Activated naive CD4-positive, alpha-beta T cell treated with anti-CD3 and anti-CD28 coated beads, Interleukin-2, amount 10 ng/mL, durations not matched to agents 7 days and 5 days (primary cell): ENCODE results near the gene COG5.
A peak's percentile ranks its signal among the peaks of the same experiment; 100 is the strongest.

Experiments
- CTCF ChIA-PET: fragments of 350-600 bp; sonication (Branson Sonifier 250); formaldehyde crosslinking; loops from one replicate; lab custom pipeline; 2021; ENCODE audit warnings: antibody characterized with exemption; lab: Charles Lee
- DNase-seq: peaks from one replicate; pipeline ENCODE4 v3.0.0-alpha.2; 2020
- H3K27ac Mint-ChIP-seq: one replicate; pipeline ENCODE4 v1.8.0; 2021; ENCODE audit warnings: mild to moderate bottlenecking, moderate library complexity, mixed read lengths
- H3K27me3 Mint-ChIP-seq: one replicate; pipeline ENCODE4 v1.8.0; 2021; ENCODE audit warnings: mild to moderate bottlenecking, mixed read lengths
- H3K36me3 Mint-ChIP-seq: one replicate; pipeline ENCODE4 v1.8.0; 2021; ENCODE audit warnings: mixed read lengths
- H3K4me1 Mint-ChIP-seq: one replicate; pipeline ENCODE4 v1.8.0; 2021; ENCODE audit warnings: mixed read lengths
- H3K4me3 Mint-ChIP-seq: one replicate; pipeline ENCODE4 v1.8.0; 2021; ENCODE audit warnings: mild to moderate bottlenecking, moderate library complexity, mixed read lengths
- H3K9me3 Mint-ChIP-seq: one replicate; pipeline ENCODE4 v1.8.0; 2021; ENCODE audit warnings: mixed read lengths

Gene COG5

DNA sequence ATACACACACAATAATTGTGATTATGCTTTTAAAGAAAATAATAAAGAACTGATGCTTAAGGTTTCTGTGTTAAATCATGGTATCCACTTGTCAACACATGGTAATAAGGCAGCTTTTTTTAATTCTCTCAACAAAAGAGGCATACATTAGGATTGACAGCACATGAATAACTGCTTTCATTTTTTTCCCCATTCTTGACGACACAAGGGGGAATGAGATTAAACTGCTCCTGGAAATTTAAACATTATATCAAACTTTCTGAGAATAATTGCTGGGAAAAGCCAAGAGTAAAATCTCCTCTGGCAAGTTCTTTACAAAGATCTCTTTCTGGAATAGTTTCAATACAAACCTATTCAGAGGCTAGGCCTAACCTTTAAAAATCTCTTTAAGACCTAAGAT lies 192.9 kb downstream of the COG5 start:
- CTCF ChIA-PET: no interaction called here
- H3K27ac Mint-ChIP-seq: no peak overlapping the region
- no peak overlapping the region for H3K4me3 Mint-ChIP-seq
- H3K9me3 Mint-ChIP-seq: no peaks in the 10 kb centered on the region
- no peaks in the 10 kb centered on the region for H3K27me3 Mint-ChIP-seq
- H3K36me3 Mint-ChIP-seq: no peaks in the 10 kb centered on the region
- no peak for DNase-seq
- no peaks in the 10 kb centered on the region for H3K4me1 Mint-ChIP-seq

DNA sequence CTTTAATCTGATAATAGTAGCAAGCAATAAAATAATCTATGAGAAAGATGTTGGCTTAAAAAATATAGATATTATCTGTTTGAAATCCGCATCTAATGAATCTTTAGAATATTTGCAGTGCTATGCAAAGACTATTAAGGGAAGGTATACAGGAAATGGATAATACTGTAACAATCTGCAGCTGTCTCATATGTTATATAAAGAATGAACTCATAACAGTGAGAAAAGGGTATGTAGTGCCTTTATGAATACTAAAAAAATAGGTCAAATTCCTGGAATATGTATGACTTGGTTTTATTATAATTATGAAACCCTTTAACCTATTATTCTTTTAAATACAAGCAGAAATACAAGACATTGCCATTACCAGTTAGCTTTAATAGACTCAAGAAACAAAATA lies 198.9 kb downstream of the COG5 start:
- Mint-ChIP-seq H3K27me3 (no peaks in the 10 kb centered on the region), H3K4me3 (no peak overlapping the region), H3K9me3 (peaks cover 10% of the 10 kb centered on the region), H3K4me1 (no peaks in the 10 kb centered on the region), H3K27ac (no peak overlapping the region), H3K36me3 (peaks cover 22% of the 10 kb centered on the region)
- DNase-seq: no peak
- CTCF ChIA-PET: no interaction called here

DNA sequence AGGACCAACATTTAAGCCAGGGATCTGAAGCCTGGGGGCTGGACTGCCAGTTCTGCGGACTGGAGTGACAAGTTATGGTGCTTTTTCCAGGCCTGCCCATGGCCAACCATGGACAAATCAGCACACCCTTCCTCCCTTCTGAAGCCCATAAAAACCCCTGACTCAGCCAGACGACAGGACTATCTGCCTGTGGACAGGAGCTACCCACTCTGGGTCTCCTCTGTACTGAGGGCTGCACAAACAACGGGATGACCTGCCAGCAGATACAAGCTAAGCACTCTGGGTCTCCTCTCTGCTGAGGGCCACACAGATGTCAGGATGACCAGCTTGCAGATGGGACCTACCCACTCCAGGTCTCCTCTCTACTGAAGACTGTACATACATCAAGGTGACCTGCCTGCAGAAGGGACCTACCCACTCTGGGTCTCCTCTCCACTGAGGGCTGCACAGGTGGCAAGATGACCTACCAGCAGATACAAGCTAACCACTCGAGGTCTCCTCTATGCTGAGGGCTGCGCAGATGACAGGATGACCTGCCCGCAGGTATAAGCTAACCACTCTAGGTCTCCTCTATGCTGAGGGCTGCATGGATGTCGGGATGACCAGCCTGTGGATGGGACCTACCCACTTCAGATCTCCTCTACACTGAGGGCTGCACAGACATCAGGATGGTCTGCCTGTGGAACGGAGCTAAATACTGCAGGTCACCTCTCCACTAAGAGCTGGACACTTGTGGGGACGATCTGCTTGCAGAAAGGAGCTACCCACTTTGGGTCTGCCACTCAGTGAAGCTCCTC lies 204.0 kb downstream of the COG5 start:
- peaks cover 14% of the 10 kb centered on the region for H3K9me3 Mint-ChIP-seq
- no peak overlapping the region for H3K27ac Mint-ChIP-seq
- CTCF ChIA-PET: no interaction called here
- H3K36me3 Mint-ChIP-seq: peaks cover 38% of the 10 kb centered on the region
- H3K27me3 Mint-ChIP-seq: no peaks in the 10 kb centered on the region
- no peak overlapping the region for H3K4me3 Mint-ChIP-seq
- no peak for DNase-seq
- no peaks in the 10 kb centered on the region for H3K4me1 Mint-ChIP-seq

DNA sequence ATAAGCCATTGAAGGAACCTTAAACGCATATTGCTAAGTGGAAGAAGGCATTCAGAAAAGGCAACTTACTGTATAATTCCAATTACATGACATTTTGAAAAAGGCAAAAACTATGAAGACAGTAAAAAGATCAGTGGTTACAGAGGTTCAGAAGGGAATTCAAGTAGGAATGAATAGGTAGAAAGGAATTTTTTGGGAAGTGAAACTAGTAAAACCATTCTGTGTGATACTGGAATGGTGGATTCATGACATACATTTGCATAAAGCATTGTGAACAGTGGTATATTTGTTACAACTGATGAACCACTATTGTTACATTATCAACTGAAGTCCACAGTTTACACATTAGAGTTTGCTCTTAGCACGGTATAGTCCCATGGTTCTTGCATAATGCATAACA lies 208.1 kb downstream of the COG5 start:
- H3K9me3 Mint-ChIP-seq: peaks cover 12% of the 10 kb centered on the region
- CTCF ChIA-PET: no interaction called here
- H3K4me3 Mint-ChIP-seq: no peak overlapping the region
- H3K27me3 Mint-ChIP-seq: no peaks in the 10 kb centered on the region
- peaks cover 25% of the 10 kb centered on the region for H3K36me3 Mint-ChIP-seq
- no peak overlapping the region for H3K27ac Mint-ChIP-seq
- no peaks in the 10 kb centered on the region for H3K4me1 Mint-ChIP-seq
- no peak for DNase-seq

DNA sequence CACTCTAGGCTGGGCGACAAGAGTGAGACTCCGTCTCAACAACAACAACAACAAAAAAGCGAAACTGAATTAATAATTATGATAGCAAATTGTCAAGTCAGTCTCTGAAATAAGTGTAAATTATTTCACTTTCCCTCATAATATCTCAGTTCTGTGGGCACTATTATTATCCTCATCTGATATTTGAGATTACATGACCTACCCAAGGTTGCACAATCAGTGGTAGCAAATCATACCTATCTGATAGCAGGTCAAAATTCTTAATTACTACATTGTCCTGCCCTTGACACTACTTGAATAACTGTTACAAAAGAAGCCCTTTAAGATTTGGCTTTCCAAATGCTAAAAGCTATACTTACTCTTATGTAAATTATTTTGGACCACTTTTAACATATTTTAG lies 209.1 kb downstream of the COG5 start:
- Mint-ChIP-seq H3K9me3 (peaks cover 2% of the 10 kb centered on the region), H3K4me1 (no peaks in the 10 kb centered on the region), H3K4me3 (no peak overlapping the region), H3K36me3 (peaks cover 15% of the 10 kb centered on the region), H3K27me3 (no peaks in the 10 kb centered on the region), H3K27ac (no peak overlapping the region)
- CTCF ChIA-PET: no interaction called here
- DNase-seq: no peak

DNA sequence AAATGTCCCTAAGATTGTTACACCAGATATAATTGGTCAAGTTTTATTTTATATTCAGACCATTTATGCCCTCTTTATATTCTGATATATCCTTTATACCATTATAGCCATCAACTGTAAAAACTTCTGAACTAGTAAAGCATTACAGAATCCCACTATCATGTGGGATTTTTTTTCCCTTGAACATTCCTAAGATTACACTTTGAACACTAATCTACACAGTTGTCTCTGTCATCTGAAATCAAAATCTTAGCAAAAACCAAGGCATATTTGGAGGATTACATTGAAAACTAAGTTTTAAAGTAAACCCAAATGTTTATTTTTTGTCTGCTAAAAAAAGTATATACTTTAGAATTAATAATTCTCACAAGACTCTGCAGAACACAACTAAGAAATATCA lies 210.0 kb downstream of the COG5 start:
- CTCF ChIA-PET: no interaction called here

DNA sequence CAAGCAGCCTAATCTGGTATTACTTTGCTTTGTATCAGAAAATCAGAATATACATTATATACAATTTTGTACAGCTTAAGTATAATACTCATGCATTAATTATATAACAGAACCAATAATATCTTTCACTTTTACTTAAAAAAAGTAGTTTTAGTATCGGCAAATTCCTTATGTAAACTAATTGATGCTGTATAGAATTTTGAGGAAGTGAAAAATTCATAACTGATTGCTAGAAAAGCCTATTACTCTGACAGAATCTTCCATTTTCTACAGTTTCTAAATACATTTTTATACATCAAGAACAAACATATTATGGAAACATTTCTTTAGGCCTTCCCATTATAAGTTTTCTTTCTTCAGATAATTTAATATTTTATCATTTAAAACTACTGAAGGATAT lies 217.8 kb downstream of the COG5 start:
- no peaks in the 10 kb centered on the region for H3K36me3 Mint-ChIP-seq
- no peaks in the 10 kb centered on the region for H3K9me3 Mint-ChIP-seq
- H3K4me3 Mint-ChIP-seq: no peak overlapping the region
- no peaks in the 10 kb centered on the region for H3K27me3 Mint-ChIP-seq
- DNase-seq: no peak
- no peak overlapping the region for H3K27ac Mint-ChIP-seq
- CTCF ChIA-PET: no interaction called here
- H3K4me1 Mint-ChIP-seq: no peaks in the 10 kb centered on the region

More for the DNA sequence above, 210.0 kb downstream of the COG5 start:
- Mint-ChIP-seq H3K4me1 (no peaks in the 10 kb centered on the region), H3K27ac (no peak overlapping the region), H3K9me3 (no peaks in the 10 kb centered on the region), H3K4me3 (no peak overlapping the region), H3K36me3 (peaks cover 9% of the 10 kb centered on the region), H3K27me3 (no peaks in the 10 kb centered on the region)
- no peak for DNase-seq

DNA sequence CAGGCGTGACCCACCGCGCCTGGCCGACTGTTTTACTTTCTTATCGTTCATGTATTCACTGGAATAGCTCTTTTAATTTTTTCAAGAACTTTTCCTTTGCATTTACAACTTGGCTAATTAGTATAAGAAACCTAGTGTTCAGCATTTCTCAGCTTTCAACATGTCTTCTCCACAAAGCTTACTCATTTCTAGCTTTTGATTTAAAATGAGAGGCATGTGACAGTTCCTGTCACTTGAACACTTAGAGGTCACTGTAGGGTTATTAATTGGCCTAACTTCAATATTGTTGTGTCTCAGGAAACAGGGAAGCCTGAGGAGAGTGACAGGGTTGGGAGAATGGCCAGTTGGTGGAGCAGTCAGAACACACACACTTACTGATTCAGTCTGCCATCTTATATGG lies 218.9 kb downstream of the COG5 start:
- CTCF ChIA-PET: no interaction called here
- Mint-ChIP-seq H3K9me3 (no peaks in the 10 kb centered on the region), H3K27ac (no peak overlapping the region), H3K4me1 (no peaks in the 10 kb centered on the region), H3K4me3 (no peak overlapping the region), H3K27me3 (no peaks in the 10 kb centered on the region), H3K36me3 (no peaks in the 10 kb centered on the region)
- no peak for DNase-seq

DNA sequence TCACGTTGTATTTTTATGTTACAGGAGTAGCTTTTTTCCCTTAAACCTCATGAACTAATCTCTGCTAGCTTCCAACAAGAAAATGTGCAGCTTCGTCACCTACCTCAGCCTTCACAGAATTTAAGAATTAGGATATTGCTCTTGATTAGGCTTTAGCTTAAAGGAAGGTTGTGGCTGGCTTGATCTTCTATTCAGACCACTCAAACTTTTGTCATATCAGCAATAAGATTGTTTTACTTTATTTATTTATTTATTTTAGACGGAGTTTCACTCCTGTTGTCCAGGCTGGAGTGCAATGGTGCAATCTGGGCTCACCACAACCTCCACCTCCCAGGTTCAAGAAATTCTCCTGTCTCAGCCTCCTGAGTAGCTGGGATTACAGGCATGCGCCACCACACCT lies 219.4 kb downstream of the COG5 start:
- CTCF ChIA-PET: no interaction called here
- H3K27me3 Mint-ChIP-seq: no peaks in the 10 kb centered on the region
- H3K4me1 Mint-ChIP-seq: no peaks in the 10 kb centered on the region
- H3K36me3 Mint-ChIP-seq: no peaks in the 10 kb centered on the region
- DNase-seq: no peak
- no peak overlapping the region for H3K4me3 Mint-ChIP-seq
- H3K9me3 Mint-ChIP-seq: no peaks in the 10 kb centered on the region
- no peak overlapping the region for H3K27ac Mint-ChIP-seq

DNA sequence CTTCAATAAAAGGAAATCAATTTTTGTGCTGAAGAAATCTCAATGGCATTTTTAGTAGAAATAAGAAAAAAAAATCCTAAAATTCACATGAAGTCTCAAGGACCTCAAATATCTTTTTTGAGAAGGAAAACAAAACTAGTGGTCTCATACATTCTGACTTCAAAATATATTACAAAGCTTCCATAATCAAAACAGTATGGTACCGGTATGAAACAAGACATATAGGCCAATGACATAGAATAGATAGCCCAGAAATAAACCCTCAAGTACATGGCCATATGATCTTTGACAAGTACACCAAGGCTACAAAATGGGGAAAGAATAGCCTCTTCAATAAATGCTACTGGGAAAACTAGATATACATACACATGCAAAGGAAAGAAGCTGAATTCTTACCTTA lies 225.6 kb downstream of the COG5 start:
- no peak overlapping the region for H3K4me3 Mint-ChIP-seq
- no peak for DNase-seq
- H3K4me1 Mint-ChIP-seq: peaks cover 2% of the 10 kb centered on the region
- CTCF ChIA-PET: no interaction called here
- H3K27ac Mint-ChIP-seq: no peak overlapping the region
- no peaks in the 10 kb centered on the region for H3K36me3 Mint-ChIP-seq
- no peaks in the 10 kb centered on the region for H3K27me3 Mint-ChIP-seq
- H3K9me3 Mint-ChIP-seq: peaks cover 4% of the 10 kb centered on the region

DNA sequence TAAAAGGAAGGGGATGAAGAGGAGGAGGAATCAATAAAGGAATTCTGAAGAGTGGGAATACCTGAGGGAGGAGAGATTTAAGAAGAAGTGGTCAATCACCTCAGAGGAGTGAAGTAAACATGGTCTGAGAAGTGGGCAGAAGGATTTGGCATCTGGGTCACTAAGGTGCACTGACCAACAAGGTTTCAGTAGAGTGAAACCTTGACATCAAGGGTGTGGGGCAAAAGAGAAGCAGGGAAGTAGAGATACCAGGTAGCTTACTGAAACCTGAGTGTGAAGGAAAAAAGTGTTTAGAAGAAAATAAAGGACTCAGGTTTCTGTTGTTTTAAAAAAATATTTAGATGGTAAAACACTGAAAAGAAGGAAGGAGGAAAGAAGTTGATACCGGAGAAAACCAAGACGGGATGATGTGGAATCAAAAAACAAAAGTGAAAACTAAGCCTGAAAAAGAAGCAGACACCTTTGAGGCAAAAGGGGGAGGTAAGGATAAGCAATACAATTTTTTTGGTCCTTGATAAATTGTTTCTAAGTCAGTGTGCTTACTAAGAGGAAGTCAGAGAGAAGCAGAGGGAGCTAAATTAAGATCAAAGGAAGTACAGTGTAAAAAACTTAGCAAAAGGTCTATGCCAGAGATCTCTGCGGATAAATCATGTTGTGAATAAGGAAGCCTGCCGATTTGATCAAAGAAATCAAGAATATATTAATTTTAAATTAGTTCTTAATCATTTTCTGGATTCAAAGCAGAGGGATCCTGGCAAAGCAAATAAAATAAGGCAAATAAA lies 231.0 kb downstream of the COG5 start:
- H3K36me3 Mint-ChIP-seq: no peaks in the 10 kb centered on the region
- H3K4me1 Mint-ChIP-seq: peaks cover 12% of the 10 kb centered on the region
- no peaks in the 10 kb centered on the region for H3K9me3 Mint-ChIP-seq
- no peak overlapping the region for H3K4me3 Mint-ChIP-seq
- no peak for DNase-seq
- no peaks in the 10 kb centered on the region for H3K27me3 Mint-ChIP-seq
- CTCF ChIA-PET: interaction anchor here (1.2 kb wide), 1 partner anchor 42 kb away, joined by 3 read pairs; no protein-coding TSS in a partner anchor
- H3K27ac Mint-ChIP-seq: peak overlapping the region; percentile 20

DNA sequence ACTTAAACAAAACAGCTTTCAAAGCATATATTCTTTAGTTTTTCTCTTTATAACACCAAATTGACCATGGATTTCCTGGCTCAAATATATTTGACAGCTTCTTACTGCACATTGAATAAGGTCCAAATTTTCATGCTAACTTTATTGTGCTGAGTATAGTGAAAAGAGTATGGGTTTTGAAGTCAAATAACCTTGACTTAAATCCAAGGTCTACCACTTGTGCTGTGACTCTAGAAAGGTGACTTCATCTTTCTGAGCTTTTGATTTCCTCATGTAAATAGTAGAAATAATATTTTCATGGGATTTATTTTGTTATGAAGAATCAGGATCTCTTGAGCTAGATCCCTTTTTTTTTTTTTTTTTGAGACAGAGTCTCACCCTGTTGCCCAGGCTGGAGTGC lies 233.2 kb downstream of the COG5 start:
- Mint-ChIP-seq H3K36me3 (no peaks in the 10 kb centered on the region), H3K4me3 (no peak overlapping the region), H3K27me3 (no peaks in the 10 kb centered on the region), H3K4me1 (peaks cover 12% of the 10 kb centered on the region), H3K9me3 (no peaks in the 10 kb centered on the region), H3K27ac (no peak overlapping the region)
- CTCF ChIA-PET: no interaction called here
- no peak for DNase-seq

DNA sequence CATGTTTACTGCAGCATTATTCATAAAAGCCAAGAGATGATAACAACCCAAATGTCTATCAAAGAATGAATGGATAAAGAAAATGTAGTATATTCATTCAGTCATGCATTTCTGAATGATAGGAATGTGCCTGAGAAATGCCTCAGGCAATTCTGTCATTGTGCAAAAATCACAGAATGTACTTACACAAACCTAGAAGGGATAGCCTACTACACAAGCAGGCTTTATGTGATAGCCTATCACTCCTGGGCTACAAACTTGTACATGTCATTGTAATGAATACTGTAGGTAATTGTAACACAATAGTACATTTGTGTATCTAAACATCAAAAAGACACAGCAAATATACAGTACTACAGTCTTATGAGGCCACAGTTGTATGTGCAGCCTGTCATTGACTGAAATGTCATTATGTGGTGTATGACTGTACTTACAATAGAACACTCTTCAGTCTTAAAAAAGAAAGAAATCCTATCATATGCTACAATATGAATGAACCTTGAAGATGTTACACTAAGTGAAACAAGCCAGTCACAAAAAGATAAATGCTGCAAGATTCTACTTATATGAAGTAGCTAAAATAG lies 235.6 kb downstream of the COG5 start:
- CTCF ChIA-PET: no interaction called here
- Mint-ChIP-seq H3K9me3 (no peaks in the 10 kb centered on the region), H3K27ac (no peak overlapping the region), H3K27me3 (no peaks in the 10 kb centered on the region), H3K4me3 (no peak overlapping the region), H3K36me3 (no peaks in the 10 kb centered on the region), H3K4me1 (peaks cover 10% of the 10 kb centered on the region)
- DNase-seq: no peak

DNA sequence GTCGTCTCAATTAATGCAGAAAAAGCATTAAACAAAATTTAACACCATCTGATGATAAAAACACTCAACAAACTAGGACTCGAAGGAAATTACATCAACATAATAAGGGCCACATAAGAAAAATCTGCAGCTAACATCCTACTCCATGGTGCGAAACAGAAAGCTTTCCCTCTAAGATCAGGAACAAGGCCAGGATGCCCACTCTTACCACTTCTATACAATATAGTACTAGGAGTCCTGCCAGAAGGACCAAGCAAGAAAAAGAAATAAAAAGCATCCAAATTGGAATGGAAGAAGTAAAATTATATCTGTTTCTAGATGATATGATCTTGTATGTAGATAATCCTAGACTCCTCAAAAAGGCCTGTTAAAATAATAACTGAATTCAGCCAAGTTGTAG lies 237.7 kb downstream of the COG5 start:
- no peaks in the 10 kb centered on the region for H3K4me1 Mint-ChIP-seq
- CTCF ChIA-PET: no interaction called here

DNA sequence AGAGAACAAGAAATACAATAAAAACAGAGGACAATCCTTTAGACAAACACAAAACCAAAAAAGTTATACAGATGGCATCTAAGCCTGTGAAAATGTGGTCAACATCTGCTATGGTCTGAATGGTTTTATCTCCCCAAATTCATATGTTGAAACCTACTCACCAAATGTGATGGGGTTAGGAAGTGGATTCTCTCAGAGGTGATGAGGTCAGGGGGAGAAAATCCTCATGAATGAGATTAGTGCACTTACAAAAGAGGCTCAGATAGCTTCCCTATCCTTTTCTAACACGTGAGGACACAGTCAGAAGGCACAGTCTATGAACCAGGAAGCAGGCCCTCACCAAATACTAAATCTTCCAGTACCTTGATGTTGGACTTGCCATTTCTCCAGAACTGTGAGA lies 241.7 kb downstream of the COG5 start:
- Mint-ChIP-seq H3K36me3 (peaks cover 5% of the 10 kb centered on the region), H3K9me3 (no peaks in the 10 kb centered on the region)

More for the DNA sequence above, 237.7 kb downstream of the COG5 start:
- Mint-ChIP-seq H3K27me3 (no peaks in the 10 kb centered on the region), H3K36me3 (peaks cover 5% of the 10 kb centered on the region), H3K27ac (no peak overlapping the region), H3K9me3 (no peaks in the 10 kb centered on the region), H3K4me3 (no peak overlapping the region)
- DNase-seq: no peak

More for the DNA sequence above, 241.7 kb downstream of the COG5 start:
- DNase-seq: no peak
- CTCF ChIA-PET: no interaction called here
- Mint-ChIP-seq H3K27ac (no peak overlapping the region), H3K27me3 (no peaks in the 10 kb centered on the region), H3K4me3 (no peak overlapping the region), H3K4me1 (no peaks in the 10 kb centered on the region)
